HG02840 (cell line): ENCODE measurements around the gene MACROD1.

ENCODE experiments used
- ATAC-seq: cut with Tn5 transposase; IDR thresholded peaks from one replicate; pipeline ENCODE4 v1.9.1; 2021; ENCODE audit warnings: mild to moderate bottlenecking, moderate library complexity, moderate number of reproducible peaks; ENCODE audit not compliant: unreplicated experiment, low FRiP score

The MACROD1 gene

GRCh38 chr11:64117763-64118459, 48.0 kb downstream of the MACROD1 start:
- ATAC-seq, result no peak

- no peak for ATAC-seq
These were observed 50.1 kb downstream of the MACROD1 start for GRCh38 chr11:64115531-64116522.

GRCh38 chr11:64114231-64114630, 51.7 kb downstream of the MACROD1 start:
- no peak for ATAC-seq

- no peak for ATAC-seq
These were observed 52.5 kb downstream of the MACROD1 start for GRCh38 chr11:64113462-64113780.

GRCh38 chr11:64112771-64113461, 53.0 kb downstream of the MACROD1 start:
- no peak for ATAC-seq

GRCh38 chr11:64110465-64111375, 55.2 kb downstream of the MACROD1 start:
- no peak for ATAC-seq

- ATAC-seq, result no peak
These were observed 56.6 kb downstream of the MACROD1 start for GRCh38 chr11:64109332-64109731.

GRCh38 chr11:64107303-64107702, 58.6 kb downstream of the MACROD1 start:
- no peak for ATAC-seq

- ATAC-seq, result no peak
These were observed 61.3 kb downstream of the MACROD1 start for GRCh38 chr11:64104632-64105031.

GRCh38 chr11:64103277-64103985, 62.5 kb downstream of the MACROD1 start:
- ATAC-seq, result no peak

GRCh38 chr11:64102005-64102738, 63.7 kb downstream of the MACROD1 start:
- ATAC-seq, result no peak

- ATAC-seq, result no peak
These were observed 64.5 kb downstream of the MACROD1 start for GRCh38 chr11:64101461-64101860.

GRCh38 chr11:64100782-64101353, 65.0 kb downstream of the MACROD1 start:
- ATAC-seq, result no peak

GRCh38 chr11:64100360-64100759, 65.6 kb downstream of the MACROD1 start:
- no peak for ATAC-seq

GRCh38 chr11:64099436-64099835, 66.5 kb downstream of the MACROD1 start:
- ATAC-seq, result no peak

GRCh38 chr11:64098318-64098831, 67.5 kb downstream of the MACROD1 start:
- ATAC-seq, result no peak

- ATAC-seq, result no peak
These were observed 68.2 kb downstream of the MACROD1 start for GRCh38 chr11:64097468-64098317.
